HTERT RPE-1 (cell line): ENCODE measurements around the gene PXT1.
"Not testable (repeated sequence)": the region's sequence is repeated elsewhere in the genome, so short reads cannot be mapped to it uniquely, and the experiment has no call there.

Experiments
- in situ Hi-C: fragments of 300-500 bp; cut with MboI; formaldehyde crosslinking; loops from 4 replicates; pipeline ENCODE4 v1.14.3; 2020; ENCODE audit warnings: low sequenced_read_pairs

Gene PXT1

DNA sequence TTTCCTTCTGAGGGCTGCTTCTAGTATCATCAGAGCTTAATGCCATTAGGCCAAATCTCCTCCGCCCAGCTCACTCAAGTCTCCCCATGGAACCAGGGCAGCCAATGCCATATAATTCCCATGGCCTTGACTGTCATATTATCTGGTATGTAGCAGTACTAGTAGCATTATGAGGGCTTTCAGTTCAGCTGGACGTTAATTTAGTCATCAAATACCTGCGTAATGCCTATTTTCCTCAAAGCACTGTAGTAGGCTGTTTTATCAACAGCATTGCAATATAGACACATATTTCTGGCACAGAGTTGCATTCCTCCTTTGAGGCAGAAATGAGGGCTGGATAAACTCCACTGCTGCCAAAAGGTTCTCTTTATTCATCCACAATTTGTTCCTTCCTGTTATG lies 1.8 kb upstream of the PXT1 start:
- in situ Hi-C loops, result no loop called here

DNA sequence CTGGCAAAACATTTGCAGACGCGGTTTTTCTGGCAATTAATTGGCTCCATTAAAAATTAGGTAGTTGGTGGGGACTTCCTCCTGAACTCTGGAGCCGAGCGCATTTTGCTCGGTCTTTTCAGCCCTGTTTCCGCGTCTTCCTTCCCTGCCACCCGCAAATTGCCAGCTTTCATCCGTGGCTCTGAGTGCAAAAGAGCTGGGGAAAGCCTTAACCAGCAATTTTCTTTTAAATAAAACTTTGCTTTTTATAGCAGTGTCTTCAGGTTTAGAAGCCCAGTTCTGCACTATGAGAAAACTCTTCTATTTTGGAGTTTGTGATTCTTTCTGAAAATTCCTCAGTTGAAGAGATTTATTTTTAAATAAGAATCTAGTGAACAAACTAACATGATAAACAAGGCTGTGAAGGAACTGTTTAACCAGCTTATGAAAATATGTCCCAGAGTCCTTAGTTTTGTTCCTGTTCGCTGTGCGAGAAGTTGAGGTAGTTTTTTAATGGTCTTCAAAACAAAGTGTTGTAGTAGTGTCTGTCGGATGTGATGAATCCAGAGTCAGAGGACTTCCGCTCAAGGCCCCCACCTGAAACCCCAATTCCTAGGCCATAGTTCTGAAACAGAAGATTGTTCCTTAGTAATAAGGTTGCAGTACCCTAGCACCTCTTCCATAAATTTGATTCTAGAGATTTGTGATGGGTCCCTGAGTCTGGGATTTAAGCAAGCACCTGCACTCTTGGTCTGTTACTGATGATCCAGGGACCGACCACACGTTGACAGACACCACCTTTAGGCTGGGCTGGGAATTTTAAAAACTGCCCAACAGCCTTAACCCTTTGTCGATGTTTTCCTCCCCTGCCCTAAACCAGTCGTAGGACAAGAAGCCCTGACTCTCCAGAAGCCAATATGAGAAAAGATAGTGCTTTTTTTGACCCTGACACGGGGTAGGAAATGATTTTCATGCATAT lies 1.1 kb upstream of the PXT1 start:
- in situ Hi-C loops, result no loop called here

DNA sequence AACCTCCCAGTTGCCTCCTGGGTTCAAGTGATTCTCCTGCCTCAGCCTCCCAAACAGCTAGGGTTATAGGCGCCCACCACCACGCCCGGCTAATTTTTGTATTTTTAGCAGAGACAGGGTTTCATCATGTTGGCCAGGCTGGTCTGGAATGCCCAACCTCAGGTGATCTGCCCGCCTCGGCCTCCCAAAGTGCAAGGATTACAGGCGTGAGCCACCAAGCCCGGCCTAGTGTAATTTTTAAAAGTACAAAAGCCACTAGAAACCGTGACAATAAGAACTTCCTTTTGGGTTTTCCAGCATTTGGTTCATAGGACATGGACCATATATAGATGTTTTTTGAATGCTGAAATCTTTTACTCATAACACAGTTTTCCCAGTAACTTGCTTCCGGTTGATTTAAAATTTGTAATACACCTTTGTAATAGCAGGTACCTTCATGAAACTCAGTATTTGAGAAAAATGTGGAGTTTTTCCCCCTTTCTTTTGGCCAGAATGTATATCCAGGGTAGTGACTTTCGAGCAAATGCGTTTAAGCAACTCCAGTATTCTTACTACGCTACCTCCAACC lies 467 bp downstream of the PXT1 start:
- in situ Hi-C loops, result no loop called here

DNA sequence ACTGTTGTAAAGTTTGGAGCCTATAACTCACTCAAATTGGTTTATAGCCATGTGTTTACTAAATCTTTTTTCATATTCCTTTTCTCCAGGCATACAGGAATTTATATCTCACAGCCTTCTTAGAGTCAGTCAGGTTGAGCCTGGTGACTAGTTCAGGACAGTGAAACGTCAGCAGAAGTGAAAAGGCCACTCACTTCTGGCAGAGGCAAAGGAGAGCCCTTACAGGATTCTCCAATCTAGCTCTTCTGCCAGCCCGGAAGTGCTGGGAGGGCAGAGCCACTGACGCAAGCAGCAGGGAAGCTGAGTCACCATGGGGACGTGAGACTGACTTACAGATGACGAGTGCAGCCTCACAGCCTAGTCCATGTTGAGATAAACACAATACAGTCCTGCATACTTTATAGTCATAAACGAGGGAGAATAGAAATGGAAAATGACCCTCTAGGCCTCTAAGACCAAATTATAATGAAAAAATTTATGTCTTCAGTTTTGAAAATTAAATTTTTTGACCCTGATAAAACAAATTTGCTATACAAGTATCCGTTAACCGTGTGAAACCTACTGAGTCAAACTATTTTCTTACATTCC lies 1.3 kb downstream of the PXT1 start:
- in situ Hi-C loops, result no loop called here

DNA sequence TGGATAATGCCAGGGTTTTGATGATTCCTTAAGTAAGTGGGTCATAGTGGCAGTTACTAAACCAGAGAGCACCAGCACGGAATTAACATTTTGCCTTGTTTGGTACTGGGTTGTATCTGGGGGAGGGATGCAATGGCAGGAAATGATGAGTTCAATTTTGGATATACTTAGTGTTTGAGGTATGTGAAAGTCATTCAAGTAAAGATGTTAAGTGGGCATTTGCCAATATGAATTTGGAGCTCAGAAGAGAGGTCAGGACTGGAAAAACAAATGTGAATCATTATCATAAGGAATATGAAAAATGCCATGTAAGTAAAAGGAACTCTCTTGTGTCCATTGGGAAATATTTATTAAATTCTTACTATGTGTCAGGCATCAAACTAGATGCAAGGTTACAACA lies 6.2 kb downstream of the PXT1 start:
- in situ Hi-C loops, result no loop called here

DNA sequence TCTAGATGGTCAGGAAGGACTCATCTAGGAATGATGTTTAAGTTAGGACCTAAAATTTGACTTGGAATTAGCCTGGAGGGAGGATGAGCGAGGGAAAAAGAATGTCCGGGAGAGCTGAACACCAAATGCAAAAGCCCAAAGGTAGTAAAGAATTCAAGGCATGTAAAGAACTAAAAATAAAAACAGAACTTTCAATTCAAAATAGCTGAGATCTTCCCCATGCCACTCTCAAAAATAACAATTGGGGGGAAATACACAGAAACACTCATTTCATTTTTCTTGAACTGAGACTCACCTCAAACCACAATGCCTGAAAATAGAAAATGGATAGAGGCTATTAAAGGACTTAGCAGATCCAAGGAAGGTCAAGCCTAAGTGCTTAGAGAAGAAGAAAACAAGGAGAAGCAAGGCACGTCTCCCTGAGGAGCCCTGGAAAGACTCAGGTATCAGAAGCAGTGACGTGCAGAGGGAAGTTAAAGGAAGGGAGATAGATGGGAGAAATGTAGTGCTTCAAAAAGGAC lies 10.4 kb downstream of the PXT1 start:
- in situ Hi-C loops, result no loop called here

DNA sequence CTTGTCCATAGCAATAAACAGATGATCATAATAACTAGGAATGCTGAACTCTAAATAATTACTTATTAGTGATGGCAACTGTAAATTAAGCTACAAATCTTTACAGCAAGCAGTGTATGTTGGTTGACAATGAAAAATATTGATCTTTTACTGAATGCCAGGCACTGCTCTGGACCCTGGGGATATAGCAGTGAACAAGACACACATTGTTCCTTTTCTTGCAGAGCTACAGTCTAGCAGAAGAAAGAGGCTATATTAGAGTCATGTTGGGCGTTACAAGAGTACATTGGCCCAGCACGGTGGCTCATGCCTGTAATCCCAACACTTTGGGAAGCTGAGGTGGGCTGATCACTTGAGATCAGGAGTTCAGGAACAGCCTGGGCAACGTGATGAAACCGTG lies 11.5 kb downstream of the PXT1 start:
- in situ Hi-C loops, result no loop called here

DNA sequence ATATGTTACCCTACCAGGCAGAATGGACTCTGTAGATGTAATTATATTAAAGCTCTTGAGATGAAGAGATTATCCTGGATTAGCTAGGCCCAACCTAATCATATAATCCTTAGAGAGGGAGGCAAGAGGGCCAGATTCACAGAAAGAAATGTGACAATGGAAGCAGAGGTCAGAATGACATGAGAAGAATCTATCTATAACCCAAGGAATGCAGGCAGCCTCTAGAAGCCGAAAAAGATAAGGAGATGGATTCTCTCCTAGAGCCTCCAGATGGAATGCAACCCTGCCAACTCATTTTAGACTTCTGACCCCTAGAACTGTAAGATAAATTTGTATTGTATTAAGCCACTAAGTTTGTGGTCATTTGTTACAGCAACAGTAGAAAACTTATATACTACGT lies 12.3 kb downstream of the PXT1 start:
- in situ Hi-C loops, result no loop called here

DNA sequence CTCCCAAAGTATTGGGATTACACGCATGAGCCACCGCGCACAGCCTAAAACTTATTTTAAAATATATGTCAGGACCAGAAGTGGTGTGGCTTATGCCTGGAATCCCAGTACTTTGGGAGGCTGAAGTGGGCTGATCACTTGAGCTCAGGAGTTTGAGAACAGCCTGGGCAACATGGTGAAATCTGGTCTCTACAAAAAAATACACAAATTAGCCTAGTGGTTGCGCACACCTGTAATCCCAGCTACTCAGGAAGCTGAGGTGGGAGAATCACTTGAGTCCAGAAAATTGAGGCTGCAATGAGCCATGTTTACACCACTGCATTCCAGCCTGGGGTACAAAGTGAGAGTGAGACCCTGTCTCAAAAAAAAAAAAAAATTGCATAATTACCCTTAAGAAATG lies 13.7 kb downstream of the PXT1 start:
- in situ Hi-C loops, result no loop called here

DNA sequence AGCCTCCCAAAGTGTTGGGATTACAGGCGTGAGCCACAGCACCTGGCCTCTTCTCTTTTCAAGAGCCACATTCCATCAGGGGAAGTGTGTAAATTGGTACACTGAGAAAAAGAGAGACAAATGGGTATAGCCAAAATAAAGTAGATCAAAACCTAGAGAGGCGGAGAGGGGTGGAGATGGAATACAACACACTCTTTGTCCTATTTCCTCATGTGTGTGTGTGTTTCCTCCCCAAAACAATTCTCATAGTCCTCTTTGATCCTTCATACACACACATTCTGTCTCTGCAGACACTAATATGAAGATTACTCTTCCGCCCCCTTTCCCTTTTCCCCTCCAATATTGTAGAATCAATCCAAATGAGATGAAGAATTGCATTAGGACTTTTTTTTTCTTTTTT lies 16.0 kb downstream of the PXT1 start:
- in situ Hi-C loops, result no loop called here

DNA sequence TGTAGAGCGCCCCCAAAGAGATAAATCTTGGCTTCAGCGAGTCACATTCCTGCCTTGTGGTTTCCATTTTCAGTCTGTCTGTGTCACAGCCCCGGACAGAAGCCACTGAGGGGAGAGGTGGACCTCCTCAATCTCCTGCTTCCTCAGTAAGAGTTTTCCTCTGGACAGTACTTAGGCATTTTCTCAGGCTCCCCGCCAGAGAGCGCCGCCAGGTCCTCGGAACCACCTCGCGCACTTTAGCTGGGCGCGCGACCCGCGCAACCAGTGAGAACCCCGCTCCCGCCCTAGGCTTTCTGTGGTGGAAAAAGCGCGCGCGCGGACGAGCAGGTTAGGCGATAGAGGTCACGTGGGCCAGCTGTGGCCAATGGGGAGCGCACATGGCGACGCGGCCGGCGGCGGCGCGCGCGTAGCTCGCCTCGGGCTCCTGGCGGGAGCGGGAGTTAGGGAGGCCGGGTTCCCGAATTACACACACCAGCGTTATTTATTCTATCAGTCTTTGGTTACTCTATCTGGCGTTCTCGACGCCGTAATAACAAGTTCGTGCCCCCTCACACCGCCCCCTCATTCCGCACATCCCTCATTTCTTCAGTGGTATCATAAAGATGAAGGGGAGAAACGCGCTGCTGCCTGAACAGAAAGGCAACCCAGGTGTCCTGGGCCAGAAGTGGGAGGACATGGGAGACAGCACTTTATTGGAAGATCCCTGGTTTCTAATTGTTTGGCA lies 19.4 kb downstream of the PXT1 start:
- in situ Hi-C loops, result no loop called here

DNA sequence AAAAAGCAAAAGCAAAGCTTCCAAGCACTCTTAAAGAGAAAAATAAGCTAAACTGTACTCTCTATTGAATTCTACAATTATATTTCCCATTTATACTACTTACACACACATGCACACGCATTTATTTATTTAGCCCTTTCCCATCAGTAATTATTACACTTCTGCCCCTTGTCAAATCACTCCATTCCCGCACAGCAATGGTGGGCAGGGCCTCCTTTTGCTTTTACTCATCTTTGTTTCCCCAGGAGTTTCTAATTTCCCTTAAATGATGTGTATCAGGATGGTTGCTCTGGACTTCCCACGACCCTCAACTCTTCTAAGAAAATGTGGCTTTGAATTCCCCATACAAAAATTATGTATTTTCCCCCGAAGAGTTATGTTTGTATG lies 19.9 kb downstream of the PXT1 start:
- in situ Hi-C loops, result no loop called here

DNA sequence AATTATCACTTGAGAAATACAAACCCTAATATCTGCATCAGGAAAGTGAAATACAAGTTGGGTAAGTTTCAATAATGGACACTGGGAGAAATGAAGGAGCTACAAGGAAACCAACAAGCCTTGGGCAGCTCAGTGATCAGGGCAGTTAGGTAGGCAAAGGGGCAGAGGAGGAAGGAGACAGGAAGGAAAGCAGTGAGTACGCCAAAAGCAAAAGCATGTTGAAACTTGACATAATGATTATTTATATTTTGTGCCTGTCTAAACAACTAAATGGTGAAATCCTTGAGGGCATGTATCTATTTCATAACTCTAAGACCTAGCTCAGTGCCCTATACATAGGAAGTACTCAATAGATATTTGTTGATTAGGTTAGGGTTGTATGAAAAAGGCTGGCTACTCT lies 23.3 kb downstream of the PXT1 start:
- in situ Hi-C loops, result no loop called here

DNA sequence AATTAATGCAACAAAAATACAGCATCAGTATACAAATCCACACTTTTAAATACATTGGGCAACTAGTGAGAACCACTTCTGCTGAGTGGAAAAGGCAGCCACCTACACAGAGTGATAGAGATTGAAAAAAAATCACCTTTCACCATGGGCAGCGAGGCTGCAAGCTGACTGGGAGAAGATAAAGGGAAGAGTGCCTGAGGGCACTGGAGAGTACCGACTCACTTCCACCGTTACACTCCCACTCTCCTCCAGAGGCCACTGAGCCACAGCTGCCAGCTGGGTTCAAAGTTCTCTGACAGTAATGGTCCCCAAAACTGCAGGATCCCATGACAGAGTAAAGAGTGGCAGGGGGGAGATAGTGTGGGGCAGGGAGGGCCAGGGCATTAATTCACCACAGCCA lies 24.1 kb downstream of the PXT1 start:
- in situ Hi-C loops, result no loop called here

DNA sequence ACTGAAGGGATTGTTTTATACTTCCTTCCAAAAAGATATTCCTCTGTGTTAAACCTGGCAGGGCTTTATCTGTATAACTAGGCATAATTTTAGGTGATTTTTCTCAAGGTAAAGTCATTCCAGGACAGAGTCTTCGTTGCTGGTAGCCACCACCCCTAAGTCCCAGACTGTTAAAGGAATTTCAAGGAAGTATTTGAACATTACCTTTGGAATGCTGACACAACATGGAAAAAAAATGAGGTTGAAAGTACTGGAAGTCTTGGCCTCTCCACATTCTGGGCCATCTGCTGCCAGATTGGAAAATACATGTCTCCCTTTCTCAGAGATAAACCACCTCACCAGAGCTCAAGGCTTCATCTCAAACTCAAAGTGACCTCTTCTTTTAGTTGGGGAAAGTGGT lies 28.2 kb downstream of the PXT1 start:
- in situ Hi-C loops, result no loop called here

DNA sequence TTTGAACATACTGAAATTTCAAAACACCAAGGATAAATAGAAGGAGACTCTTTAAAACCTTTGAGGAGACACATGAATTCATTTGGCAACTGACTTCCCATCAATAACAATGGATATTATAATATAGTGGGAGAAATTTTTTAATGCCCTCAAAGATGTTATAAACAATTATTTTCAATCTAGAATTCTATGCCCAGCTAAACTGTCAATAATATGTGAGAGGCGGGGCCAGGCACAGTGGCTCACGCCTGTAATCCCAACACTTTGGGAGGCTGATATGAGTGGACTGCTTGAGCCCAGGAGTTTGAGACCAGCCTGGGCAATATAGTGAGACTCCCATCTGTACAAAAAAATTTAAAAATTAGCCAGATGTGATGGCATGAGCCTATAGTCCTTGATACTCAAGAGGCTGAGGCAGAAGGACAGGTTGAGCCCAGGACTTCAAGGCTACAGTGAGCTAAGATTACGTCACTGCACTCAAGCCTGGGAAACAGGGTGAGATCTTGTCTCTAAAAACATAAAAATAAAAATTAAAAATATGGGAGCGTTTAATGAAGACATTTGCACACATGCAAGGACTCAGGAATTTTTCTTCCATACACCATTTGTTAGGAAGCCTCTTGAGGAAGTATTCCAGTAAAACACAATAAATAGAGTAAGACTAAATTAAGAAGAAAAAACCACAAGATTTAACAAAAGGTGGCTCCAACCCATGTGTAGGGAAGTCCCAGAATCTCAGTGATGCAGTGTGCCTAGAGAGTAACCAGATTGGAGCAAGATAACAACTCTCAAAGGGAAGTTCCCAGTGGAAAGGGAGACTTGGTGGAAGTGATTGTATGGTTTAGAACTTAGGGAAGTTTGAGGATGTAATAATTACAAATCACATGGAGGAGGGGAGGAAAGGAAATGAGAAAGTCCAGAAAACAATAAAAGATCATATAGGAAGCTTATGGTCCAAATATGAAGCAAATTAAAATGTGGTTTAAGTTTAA lies 28.9 kb downstream of the PXT1 start:
- in situ Hi-C loops, result no loop called here

DNA sequence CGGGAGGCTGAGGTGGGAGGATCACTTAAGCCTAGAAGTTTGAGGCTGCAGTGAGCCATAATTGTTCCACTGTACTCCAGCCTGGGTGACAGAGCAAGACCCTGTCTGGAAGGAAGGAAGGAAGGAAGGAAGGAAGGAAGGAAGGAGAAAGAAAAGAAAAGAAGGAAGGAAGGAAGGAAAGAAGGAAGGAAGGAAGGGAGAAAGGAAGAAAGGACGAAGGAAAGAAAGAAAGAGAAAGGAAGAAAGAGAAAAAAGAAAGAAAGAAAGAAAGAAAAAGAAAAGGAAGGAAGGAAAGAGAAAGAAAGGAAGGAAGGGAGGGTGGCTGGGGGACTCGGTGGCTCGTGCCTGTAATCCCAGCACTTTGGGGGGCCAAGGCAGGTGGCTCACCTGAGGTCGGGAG lies 32.9 kb downstream of the PXT1 start:
- in situ Hi-C loops, result not testable (repeated sequence)

DNA sequence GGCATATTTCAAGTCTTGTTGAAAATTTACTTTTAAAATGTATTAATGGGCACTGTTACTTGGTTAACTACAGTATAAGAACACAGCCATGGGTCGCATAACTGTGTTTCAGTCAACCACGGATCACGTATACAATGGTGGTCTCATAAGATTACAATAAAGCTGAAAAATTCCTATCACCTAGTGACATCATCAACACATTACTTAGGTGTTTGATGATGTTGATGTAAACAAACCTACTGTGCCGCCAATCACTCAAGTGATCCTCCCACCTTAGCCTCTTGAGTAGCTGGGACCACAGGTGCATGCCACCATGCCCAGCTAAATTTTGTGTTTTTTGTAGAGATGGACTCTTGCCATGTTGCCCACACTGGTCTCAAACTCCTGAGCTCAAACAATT lies 38.5 kb downstream of the PXT1 start:
- in situ Hi-C loops, result no loop called here

DNA sequence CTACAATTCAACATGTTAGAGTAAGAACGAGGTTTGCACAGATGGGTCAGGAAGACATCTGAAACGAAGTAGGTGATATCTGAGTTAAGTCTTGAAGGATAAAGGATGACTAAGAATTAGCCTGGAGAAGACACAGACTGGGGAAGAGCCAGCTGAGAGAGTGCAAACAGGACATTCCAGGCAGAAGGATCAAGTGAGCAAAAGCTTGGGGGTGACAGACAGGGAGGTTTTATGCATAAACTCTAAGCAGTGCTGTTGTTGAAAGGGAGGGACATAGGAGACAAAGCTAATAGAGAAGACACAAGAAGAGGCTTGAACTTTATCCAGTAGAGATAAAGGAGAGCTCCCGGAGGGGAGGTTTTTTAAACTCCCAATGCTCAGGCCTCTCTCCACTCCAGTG lies 40.2 kb downstream of the PXT1 start:
- in situ Hi-C loops, result no loop called here

DNA sequence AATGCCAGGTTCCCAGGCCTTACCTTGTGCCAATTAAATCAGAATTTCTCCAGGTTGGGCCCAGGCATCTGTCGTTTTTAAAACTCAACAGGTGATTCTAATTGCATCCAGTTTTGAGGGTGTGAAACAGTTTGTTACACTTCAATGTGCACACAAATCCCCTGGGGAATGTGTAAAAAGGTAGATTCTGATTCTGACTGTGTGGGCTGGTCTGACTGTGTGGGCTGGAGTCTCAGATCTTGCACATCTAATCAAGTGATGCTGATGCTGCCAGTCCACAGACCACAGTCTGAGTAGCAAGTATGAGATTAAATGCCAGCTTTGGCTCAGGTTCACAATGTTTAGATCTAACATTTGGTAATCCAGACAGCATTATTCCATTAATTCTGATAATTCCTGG lies 42.7 kb downstream of the PXT1 start:
- in situ Hi-C loops, result no loop called here
